Mesothelial cell of epicardium (in vitro differentiated cells): ENCODE measurements around the gene CDH23. TPM values are rescaled to one million over a fixed set of nuclear protein-coding genes. Genes with fewer than 3 reads are reported as not detected.
A peak's percentile ranks its signal among the peaks of the same experiment; 100 is the strongest.

Source experiments
- DNase-seq, 2 experiments: peaks; one replicate each; pipeline ENCODE4 v3.0.0; 2021; ENCODE audit warnings: low spot score in 2 of 2; ENCODE audit not compliant: unreplicated experiment in 2 of 2
- H3K27ac Mint-ChIP-seq: 2 replicates; pipeline ENCODE4 v1.8.0; 2021; ENCODE audit warnings: mixed read lengths
- H3K27me3 Mint-ChIP-seq: 2 replicates; pipeline ENCODE4 v1.8.0; 2021; ENCODE audit warnings: low read depth, mixed read lengths
- H3K36me3 Mint-ChIP-seq: 2 replicates; pipeline ENCODE4 v1.8.0; 2021; ENCODE audit warnings: mixed read lengths
- H3K4me1 Mint-ChIP-seq: 2 replicates; pipeline ENCODE4 v1.8.0; 2021; ENCODE audit warnings: mixed read lengths
- H3K4me3 Mint-ChIP-seq: 2 replicates; pipeline ENCODE4 v1.8.0; 2021; ENCODE audit warnings: mild to moderate bottlenecking, moderate library complexity, mixed read lengths
- H3K9me3 Mint-ChIP-seq: 2 replicates; pipeline ENCODE4 v1.8.0; 2021; ENCODE audit warnings: mixed read lengths
- total RNA-seq: library from RNA; stranded (reverse); gene quantifications from 3 replicates; pipeline ENCODE4 v1.2.1, GENCODE V29; 2021
- TF ChIP-seq, protein P1 (sequence below): fragments of 200-600 bp; sonication (generic); IDR thresholded peaks from one replicate; pipeline ENCODE4 v1.5.0; 2021; ENCODE audit warnings: antibody characterized with exemption; ENCODE audit not compliant: unreplicated experiment

CDH23 gene
- total RNA-seq, 1 donor from 2014 or later, result 2.5 TPM

DNA sequence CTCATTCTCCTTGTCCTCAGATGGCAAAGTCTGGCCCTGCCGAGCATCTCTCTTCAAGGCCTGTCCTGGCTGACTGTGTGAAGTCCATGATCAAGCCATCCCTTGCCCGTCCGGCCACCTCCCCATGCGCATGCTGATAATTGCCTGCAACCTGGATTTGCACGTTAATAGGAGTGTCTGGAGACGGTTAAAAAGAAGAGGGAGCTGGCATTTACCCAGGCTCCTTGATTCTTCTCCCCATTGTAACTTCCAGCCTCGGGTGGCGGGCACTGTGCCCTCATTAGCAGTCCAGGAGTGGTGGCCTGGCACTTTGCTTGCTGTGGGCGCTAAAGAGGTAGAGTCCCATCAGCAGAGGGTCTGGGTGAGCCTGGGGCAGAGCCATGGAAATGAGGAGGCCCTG lies 165.5 kb downstream of the CDH23 start:
- DNase-seq, result no peak
- TF ChIP-seq, protein P1, sequence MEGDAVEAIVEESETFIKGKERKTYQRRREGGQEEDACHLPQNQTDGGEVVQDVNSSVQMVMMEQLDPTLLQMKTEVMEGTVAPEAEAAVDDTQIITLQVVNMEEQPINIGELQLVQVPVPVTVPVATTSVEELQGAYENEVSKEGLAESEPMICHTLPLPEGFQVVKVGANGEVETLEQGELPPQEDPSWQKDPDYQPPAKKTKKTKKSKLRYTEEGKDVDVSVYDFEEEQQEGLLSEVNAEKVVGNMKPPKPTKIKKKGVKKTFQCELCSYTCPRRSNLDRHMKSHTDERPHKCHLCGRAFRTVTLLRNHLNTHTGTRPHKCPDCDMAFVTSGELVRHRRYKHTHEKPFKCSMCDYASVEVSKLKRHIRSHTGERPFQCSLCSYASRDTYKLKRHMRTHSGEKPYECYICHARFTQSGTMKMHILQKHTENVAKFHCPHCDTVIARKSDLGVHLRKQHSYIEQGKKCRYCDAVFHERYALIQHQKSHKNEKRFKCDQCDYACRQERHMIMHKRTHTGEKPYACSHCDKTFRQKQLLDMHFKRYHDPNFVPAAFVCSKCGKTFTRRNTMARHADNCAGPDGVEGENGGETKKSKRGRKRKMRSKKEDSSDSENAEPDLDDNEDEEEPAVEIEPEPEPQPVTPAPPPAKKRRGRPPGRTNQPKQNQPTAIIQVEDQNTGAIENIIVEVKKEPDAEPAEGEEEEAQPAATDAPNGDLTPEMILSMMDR, result no peak
- H3K4me1 Mint-ChIP-seq, result peaks cover 35% of the 10 kb centered on the region
- H3K27me3 Mint-ChIP-seq, result peaks cover 10% of the 10 kb centered on the region
- no peak overlapping the region for H3K4me3 Mint-ChIP-seq
- no peaks in the 10 kb centered on the region for H3K36me3 Mint-ChIP-seq
- H3K9me3 Mint-ChIP-seq, result no peaks in the 10 kb centered on the region
- no peak overlapping the region for H3K27ac Mint-ChIP-seq

DNA sequence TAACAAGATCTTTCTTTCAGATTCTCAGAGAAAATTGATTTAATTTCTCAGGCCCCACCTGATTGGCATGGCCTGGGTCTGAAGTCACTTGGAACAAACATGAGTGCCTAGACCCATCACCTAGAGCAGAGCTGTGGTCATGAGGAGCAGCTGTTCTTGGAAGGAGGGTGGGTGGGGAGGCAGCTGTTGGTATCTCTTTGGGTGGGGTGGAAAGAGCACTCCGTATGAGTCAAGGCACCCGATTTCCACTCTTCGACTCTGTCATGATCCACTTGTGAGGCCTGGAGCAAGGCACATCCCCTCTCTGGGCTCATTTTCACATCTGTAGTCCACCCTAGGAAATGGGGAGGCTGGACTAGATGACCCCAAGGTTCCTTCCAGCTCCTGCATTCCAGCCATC lies 166.2 kb downstream of the CDH23 start:
- Mint-ChIP-seq H3K27ac (no peak overlapping the region), H3K36me3 (no peaks in the 10 kb centered on the region), H3K27me3 (peaks cover 10% of the 10 kb centered on the region), H3K9me3 (no peaks in the 10 kb centered on the region), H3K4me1 (peaks cover 35% of the 10 kb centered on the region), H3K4me3 (no peak overlapping the region)
- no peak for DNase-seq
- TF ChIP-seq, protein P1, result no peak

DNA sequence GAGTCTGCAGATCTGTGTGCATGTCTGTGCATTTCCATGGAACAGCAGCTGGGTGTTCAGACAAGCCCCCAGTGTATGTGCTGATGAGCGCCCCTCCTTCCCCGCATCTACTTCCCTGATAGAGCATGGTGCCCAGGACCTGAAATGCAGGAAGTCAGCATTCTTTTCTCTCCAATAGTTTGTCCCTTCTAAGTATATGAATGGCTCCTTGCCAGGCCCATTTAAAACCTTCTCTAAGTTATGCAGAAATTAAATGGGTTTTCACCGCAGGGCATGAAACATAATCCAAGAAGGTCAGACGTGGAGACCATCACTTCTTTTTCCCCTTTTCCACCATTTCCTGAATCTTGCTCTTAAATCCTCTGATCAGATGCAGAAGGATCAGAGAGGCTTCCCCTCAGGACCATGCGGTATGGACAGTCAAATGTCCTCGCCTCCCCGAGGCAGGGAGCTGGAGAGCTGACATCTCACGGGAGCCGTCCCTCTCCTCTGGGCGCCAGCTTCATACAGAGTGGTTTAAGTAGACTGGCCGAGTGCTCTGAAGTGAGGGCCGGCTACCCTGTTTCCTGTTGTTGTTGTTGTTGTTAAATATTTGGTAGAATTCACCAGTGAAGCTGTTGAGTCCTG lies 167.6 kb downstream of the CDH23 start:
- H3K36me3 Mint-ChIP-seq, result no peaks in the 10 kb centered on the region
- peaks cover 7% of the 10 kb centered on the region for H3K27me3 Mint-ChIP-seq
- no peaks in the 10 kb centered on the region for H3K9me3 Mint-ChIP-seq
- no peak for DNase-seq
- peaks cover 35% of the 10 kb centered on the region for H3K4me1 Mint-ChIP-seq
- TF ChIP-seq, protein P1, result no peak
- H3K27ac Mint-ChIP-seq, result peak overlapping the region; percentile 68
- H3K4me3 Mint-ChIP-seq, result no peak overlapping the region

DNA sequence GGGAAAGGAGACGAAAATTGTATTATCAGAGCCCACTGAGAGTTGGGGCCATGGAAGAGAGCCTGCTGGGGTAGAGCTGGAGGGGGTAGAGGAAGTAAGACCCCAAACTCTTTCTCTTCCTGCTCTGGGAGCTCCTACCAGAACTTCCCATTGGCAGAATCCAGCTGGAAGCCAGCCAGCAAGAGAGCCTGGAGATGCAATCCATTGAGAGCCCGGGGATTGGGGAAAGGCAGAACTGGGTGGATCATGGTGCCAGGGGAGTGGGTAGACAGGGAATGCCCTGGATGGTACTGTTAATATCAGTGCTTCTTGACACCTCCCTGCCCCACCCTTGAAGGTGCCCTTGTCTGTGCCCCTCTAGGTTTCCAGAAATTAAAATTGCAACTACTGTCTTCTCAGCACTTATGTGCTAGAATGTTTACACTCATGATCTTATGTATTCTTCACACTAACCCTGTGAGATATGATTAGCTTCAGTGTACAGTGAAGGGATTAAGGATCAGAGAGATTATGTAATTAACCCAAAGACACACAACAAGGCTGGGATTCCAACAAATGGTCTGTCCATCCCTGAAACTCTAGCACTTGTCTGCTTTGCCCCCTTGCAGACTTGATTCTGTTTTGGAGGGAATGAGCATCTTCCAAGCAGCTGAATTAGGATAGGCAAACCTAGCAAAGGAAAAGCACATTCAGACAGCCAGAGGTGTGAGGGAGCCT lies 168.7 kb downstream of the CDH23 start:
- peaks cover 29% of the 10 kb centered on the region for H3K4me1 Mint-ChIP-seq
- H3K4me3 Mint-ChIP-seq, result no peak overlapping the region
- H3K9me3 Mint-ChIP-seq, result no peaks in the 10 kb centered on the region
- no peak overlapping the region for H3K27ac Mint-ChIP-seq
- H3K27me3 Mint-ChIP-seq, result no peaks in the 10 kb centered on the region
- no peak for DNase-seq
- H3K36me3 Mint-ChIP-seq, result no peaks in the 10 kb centered on the region
- TF ChIP-seq, protein P1, result no peak

DNA sequence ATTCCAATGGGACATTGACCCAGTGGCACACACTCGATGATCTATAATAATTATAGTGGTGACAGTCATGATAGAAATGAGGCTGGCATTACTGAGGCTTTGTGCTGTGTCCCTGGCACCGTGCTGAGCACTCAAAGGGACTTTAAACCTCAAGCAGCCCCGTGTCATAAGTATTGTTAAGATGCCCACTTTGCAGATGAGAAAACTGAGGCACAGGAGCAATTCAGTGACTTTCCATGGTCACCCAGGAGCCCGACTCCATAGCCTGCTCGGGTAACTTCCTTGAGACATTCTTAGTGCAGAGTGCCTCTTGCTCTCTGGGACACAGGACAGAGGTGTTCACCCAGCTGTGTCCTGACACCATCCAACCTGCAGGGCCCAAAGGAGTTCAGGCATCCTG lies 170.3 kb downstream of the CDH23 start:
- H3K36me3 Mint-ChIP-seq, result no peaks in the 10 kb centered on the region

More for the DNA sequence above, 170.3 kb downstream of the CDH23 start:
- TF ChIP-seq, protein P1, result no peak
- Mint-ChIP-seq H3K27ac (no peak overlapping the region), H3K27me3 (no peaks in the 10 kb centered on the region), H3K9me3 (no peaks in the 10 kb centered on the region), H3K4me1 (peaks cover 17% of the 10 kb centered on the region), H3K4me3 (no peak overlapping the region)
- no peak for DNase-seq
